Fibroblast of gingiva (primary cell): ENCODE measurements around the gene EYA2.
"Not testable (repeated sequence)": the region's sequence is repeated elsewhere in the genome, so short reads cannot be mapped to it uniquely, and the experiment has no call there.

Source experiments
- DNase-seq: peaks from one replicate; pipeline ENCODE4 v3.0.0-alpha.2; 2011; ENCODE audit warnings: low read depth

EYA2 gene

DNA sequence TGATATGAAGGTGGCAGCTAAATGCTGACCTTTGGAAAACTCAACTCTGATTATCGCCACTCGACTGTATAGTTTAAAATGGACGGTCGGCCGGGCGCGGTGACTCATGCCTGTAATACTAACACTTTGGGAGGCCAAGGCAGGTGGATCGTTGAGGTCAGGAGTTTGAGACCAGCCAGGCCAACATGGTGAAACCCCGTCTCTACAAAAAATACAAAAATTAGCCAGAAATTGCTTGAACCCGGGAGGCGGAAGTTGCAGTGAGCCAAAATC lies 310.1 kb downstream of the EYA2 start:
- not testable (repeated sequence) for DNase-seq

GRCh38 chr20:47205577-47206123 lies 311.0 kb downstream of the EYA2 start:
- peak; percentile 83 for DNase-seq

GRCh38 chr20:47206552-47206951 lies 311.9 kb downstream of the EYA2 start:
- not testable (repeated sequence) for DNase-seq

DNA sequence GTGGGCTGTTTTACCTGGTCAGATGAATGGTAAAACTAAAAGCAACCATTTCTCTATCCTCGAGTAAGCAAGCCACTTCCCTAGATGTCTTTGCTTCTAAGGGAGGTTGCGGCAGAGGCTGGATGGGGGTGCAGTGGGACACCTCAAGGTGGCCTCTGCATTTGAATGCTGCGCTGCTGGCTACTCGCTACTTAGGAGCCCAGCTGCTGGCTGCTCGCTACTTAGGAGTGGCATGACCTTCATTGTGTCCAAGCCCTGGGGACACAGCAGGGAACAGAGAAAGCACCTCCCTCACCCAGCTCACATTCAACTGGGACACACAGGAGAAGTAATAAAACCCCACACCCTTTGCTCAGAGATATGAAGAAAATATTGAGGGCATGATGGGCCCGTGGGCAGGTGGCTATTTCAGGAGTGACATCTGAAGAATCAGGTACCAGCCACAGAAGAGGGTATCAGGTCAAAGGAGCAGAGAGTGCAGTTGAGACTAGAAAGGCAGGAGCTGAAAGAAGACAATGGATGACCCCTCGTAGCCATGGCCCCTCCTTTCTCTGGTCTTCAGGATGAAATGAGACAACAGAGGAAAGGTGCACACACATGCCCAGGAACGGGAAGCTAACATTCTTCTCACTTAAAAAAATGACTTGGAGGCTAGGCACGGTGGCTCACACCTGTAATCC lies 312.5 kb downstream of the EYA2 start:
- DNase-seq, result no peak

DNA sequence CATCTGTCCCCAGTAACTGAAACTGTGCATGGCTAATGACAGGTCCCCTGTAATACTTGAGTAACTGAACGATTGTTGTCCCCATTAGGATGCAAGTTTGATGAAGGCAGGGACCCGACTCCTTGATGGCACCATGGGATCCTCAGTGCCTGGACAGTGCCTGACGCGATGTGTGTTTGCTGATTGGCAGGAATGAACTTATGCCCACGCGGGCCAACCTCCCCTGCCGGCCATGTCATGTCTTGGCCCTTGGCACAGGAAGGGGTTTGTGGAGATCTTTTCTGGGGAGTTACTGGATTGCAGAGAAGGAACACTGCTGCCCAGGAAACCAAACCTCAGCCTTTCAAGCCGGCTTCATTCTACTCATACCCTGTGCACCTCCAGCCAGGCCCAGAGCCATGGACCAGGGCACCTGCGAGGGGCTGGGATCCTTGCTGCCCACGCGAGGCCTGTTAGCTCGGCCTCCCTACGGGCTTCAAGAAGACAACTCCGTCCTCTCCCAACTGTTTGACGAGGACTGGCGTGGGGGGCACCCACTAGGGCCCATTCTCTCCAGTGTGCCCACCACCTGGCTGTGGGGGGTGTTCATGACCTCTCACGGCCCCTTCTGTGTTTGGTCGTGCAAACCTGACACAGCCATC lies 314.0 kb downstream of the EYA2 start:
- no peak for DNase-seq

GRCh38 chr20:47209982-47210381 lies 315.3 kb downstream of the EYA2 start:
- no peak for DNase-seq

DNA sequence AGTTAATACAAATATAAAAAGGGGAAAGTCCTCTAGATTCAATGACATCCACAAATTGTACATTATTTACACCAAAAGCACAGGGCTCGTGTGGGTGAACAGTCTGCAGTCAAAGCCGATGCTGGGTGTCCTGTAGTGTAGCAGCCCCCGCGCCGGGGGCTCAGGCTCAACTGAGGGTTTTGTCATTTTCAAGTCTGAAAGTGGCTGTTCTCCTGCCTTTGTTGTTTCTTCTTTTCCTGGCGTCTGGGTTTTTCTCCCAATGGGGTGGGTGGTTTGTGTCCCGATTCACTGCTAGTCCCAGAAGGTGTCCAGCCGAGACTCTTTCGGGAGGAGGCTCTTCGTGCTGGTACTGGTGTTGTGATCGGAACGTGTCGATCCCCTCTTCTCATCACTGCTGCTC lies 315.8 kb downstream of the EYA2 start:
- no peak for DNase-seq

- DNase-seq, result no peak
Observed at GRCh38 chr20:47211036-47211435, 316.4 kb downstream of the EYA2 start.

GRCh38 chr20:47212606-47213207 lies 318.1 kb downstream of the EYA2 start:
- no peak for DNase-seq

GRCh38 chr20:47213966-47214365 lies 319.3 kb downstream of the EYA2 start:
- no peak for DNase-seq

GRCh38 chr20:47215653-47216397 lies 321.2 kb downstream of the EYA2 start:
- no peak for DNase-seq

DNA sequence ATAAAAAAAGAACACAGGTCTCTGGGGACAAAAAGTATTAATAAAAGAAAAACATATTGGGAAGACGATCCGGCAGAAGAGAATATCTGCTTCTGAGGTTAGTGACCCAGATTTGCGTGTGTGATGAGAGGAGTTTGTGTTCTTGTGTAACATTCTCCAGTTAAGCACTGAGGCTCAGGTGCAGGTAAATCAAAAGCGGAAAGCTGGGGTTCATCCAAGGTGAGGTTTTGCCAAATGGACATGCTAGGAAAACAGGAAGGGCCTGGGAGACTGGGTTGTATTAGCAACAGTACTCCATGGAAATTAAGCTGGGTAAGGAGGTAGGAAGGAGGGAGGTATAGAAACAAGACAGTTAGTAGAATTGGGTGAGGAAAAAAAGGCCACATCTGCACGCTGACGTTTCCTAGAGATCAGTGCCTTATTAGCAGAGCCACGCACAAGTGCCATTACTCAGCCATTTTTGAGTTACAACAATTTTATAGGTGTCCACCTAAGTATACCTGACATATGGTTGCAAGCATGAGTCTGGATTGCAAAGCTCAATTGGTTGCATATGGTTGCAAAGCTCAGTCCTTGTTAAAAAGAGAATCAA lies 322.3 kb downstream of the EYA2 start:
- DNase-seq, result no peak

DNA sequence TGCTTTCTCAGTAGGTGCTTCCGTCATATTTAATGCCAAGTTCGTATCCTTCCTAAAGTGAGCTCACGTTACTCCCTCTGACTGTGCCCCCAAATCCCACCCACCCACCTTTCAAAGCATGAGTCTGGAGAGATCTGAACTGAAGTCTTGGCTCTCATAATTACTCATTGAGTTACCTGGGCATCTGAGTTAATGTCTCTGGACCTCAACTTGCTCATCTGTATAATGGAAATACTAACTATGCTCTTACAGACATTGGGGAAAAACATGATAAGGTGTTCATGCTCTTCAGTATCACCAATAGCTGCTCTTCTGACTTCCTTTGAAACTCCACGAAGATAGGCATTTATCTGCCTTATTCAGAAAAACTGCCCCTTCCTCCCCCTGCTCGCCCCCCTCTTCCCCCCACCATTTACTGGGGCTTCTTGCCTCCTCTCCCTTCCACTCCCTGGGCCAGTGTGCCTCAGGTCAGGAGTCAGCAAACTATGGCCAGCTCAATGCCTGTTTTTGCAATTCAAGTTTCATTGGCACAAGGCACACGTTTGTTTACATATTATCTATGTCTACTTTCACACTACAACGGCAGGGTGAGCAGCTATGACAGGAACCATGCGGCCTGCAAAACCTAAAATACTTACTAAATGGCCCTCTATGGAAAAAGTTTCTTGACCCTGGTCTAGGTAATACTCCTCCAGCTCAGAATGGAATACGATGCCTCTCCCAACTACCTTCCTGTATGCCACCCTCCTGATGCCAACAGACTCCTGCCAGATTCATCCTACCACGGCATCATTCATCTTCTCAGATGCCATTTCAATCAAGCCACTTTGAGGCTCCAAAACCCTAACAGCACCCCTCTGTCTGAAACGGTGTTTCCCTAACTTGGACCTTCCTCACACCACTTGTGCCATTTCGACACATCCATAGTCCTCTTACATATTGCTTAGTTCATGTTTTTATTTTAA lies 323.1 kb downstream of the EYA2 start:
- DNase-seq, result no peak

- DNase-seq, result peak; percentile 9
Observed at GRCh38 chr20:47220161-47220582, 325.5 kb downstream of the EYA2 start.

GRCh38 chr20:47221036-47221625 lies 326.5 kb downstream of the EYA2 start:
- DNase-seq, result no peak

- no peak for DNase-seq
Observed at GRCh38 chr20:47222468-47223119, 328.0 kb downstream of the EYA2 start.

- DNase-seq, result no peak
Observed at GRCh38 chr20:47223896-47224295, 329.3 kb downstream of the EYA2 start.

GRCh38 chr20:47224300-47224791 lies 329.7 kb downstream of the EYA2 start:
- no peak for DNase-seq

GRCh38 chr20:47224857-47225256 lies 330.2 kb downstream of the EYA2 start:
- no peak for DNase-seq

GRCh38 chr20:47225458-47225857 lies 330.8 kb downstream of the EYA2 start:
- DNase-seq, result no peak
